Left forelimb (tissue), 1 donor: Measurements from ENCODE around the gene MEGF11.

Experiments
- DNase-seq: peaks from one replicate; pipeline ENCODE4 v3.0.0-alpha.2; 2018; ENCODE audit warnings: low spot score

MEGF11 gene

GRCh38 chr15:66139591-66140207 lies 113.9 kb downstream of the MEGF11 start:
- DNase-seq: no peak

DNA sequence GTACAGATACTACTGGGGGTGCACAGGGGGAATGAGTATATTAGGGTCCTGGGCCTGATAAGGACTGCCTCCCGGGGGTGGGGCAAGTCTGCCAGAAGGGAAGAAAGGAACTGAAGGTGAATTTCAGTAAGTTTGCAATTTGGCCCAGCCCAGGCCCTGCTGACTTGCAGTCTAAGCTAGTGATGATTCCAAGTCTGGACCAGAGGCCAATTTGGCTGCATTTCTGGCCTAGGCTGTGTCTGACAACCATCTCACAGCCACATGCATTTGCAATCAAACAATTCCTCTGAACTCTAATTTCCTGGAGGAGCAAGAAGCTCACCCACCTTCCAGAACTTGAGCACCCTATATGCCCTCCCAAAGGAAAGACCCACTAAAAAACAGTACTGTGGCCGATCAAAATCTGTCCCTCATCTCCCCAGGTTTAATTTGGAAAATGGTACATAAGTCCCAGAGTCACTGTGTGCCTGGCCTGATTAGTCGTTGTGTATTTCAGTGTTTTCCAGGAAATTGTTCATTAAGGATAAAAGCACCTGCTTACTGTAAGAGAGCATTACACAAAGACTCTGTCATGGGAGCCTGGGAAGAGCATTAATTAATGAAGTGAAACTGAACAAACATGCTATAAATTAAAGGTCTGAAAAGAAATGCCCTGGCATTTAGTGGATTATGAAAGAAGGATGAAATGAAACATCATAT lies 114.5 kb downstream of the MEGF11 start:
- DNase-seq: no peak

DNA sequence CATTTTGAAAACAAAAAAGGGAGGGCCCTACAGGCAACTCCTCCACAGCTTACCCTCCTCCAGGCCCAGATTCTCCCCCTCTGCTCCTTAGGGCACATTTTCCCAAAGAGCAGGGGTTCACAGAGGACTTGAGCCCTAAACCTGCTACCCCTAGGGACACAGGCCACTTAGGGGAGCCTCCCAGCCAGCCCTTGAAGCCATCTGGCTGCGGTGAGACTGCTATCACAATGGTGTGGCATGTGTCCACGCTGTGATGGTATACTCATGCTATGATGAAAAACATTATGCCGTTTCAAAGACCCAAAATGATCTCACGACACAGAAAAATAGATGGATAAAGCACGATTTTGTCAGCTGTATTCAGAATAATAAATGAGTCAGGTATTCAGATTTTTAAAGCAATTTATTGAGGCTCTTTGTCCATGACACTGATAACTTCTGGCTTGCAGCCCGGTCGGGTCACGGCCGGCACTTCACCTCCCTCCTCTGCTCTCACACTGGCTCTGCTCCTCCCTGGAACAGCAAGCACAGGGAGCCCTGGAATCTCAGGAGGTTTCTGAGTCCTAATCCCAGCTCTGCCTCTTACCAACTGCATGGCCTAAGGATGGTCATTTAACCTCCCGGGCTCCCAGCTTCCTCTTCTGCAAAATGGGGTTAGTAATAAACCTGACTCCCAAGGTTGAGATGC lies 115.3 kb downstream of the MEGF11 start:
- DNase-seq: no peak

- no peak for DNase-seq
These were observed 116.6 kb downstream of the MEGF11 start for GRCh38 chr15:66136948-66137347.

GRCh38 chr15:66135664-66136063 lies 117.9 kb downstream of the MEGF11 start:
- DNase-seq: no peak

DNA sequence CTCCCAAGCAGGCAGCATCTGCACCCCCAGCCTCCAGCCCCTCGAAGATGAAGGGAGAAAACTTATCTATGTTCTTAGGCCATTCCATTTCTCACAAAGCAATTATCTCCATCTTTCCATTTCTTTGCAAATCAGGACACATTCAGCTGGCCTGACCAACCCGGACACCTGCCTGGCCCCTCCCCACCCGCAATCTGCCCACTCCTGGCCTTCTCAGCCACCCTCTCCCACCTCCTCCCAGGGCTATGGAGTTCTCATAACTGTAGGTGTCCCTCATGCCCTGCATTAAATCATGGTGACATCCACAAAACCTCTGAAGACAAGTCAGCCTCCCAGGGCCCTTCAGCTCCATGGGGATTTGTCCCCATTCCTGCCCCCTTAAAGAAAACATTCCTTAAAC lies 119.3 kb downstream of the MEGF11 start:
- DNase-seq: no peak

GRCh38 chr15:66133247-66133885 lies 120.2 kb downstream of the MEGF11 start:
- DNase-seq: no peak

DNA sequence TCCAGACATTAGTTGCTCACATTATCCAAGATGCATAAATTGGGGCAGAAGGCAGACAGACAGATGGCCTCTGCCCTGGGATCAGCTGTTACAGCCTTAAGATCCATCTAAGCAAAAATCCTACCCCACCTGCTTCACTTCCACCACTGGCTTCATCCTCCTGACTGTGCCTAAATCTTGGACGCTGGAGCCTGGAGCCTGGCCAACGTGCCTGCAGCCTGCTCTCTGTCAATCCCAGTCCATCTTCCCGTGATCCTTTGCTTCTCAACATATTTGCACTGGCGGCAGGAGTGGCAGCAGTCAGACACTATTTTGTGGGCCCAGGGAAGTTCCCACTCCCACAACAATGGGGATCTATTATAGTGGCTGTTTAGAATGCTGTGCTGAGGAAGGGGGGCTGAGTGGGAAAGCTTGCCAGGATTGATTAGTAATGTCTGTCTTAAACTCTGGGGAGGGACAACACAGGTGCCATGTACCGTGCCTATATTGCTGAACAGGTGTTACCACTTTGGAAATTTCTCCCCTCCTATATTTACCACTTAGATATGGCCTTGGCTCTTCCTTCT lies 121.2 kb downstream of the MEGF11 start:
- DNase-seq: no peak

DNA sequence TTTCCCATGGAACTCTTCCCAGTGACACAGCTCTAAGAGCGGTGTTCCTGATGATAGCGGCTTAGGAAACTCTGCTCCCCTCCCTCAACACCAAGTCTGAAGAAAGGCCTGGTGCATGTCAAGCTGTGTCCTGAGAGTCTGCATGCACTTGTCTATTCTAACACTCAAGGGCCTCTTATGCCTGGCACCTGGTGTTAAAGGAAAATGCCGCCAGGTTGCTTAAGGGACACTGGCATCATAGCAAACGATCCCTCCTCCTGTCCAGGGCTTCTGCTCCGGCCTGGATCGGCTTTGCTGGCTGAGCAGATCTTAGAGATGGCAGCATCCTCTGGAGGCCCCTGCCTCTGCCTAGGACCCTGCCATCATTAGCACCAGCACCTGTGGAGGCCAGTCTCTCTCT lies 121.7 kb downstream of the MEGF11 start:
- no peak for DNase-seq

GRCh38 chr15:66131200-66131599 lies 122.3 kb downstream of the MEGF11 start:
- no peak for DNase-seq

DNA sequence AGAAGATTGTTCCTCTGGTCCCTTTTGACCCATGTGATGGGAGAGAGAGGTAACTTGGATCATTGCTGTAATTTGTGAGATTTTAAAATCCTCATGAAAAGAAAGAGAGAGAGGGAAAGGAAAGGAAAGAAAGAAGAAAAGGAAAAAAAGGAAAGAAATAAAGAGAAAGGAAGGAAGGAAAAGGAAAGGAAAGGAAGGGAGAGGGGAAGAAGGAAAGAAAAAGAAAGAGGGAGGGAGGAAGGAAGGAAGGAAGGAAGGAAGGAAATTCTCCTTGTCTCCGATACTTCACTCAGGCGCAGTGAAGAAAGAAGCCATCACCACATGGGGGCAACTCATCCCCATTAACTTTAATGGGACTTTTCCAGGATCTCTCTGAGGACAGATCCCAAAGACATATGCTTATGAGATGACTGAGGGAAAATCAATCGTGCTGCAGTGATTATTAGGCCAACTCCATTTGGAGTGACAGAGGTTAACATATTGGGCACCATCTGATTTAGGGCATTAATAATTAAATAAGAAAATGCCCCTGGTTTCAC lies 123.0 kb downstream of the MEGF11 start:
- DNase-seq: no peak

DNA sequence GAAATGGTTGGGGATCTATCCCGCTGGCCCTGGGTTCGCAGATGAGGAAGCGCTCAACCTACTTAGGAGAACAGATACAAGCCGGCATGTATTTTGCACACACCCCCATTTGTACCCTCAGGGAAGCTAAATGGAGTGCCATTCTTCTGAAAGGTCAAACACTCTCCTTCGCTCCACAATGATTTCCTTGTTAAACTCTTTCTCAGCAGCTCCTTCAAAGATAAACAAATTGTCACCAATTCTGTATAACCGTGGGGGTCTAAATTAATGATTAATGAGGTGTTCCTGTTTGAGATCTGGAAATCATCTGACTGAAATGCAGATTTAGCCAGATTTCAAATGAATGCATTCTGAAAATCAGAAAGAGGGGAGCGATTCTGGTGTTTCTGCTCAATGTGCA lies 124.0 kb downstream of the MEGF11 start:
- no peak for DNase-seq

DNA sequence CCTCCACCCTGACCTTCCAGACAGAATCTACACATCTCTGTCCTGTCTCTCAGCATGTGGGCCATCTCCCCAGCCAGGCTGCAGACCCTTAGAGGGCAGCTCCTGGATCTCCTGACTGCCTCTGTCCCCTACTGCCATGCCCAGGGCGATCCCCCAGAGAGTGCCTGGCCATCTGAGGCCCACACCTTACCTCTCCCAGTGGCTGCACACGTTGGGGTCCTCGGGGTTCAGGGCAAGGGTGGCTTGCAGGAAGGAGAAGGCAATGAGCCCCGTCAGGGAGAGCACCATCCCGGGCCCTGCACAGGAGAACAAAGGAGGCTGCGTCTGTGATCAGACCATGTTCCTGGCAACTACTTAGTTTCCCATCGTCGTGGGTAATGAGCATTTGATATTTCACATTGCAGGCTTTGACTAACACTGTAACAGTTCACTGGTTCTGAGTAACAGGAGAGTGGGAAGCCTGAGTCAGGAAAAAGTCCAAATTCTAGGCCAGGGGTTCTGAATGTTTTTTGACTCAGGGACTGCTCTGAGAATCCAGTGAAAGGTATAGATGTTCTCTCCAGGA lies 125.4 kb downstream of the MEGF11 start:
- DNase-seq: no peak

- DNase-seq: no peak
These were observed 127.1 kb downstream of the MEGF11 start for GRCh38 chr15:66126456-66126855.

- DNase-seq: no peak
These were observed 127.5 kb downstream of the MEGF11 start for GRCh38 chr15:66126031-66126441.

GRCh38 chr15:66124651-66125050 lies 128.9 kb downstream of the MEGF11 start:
- no peak for DNase-seq

DNA sequence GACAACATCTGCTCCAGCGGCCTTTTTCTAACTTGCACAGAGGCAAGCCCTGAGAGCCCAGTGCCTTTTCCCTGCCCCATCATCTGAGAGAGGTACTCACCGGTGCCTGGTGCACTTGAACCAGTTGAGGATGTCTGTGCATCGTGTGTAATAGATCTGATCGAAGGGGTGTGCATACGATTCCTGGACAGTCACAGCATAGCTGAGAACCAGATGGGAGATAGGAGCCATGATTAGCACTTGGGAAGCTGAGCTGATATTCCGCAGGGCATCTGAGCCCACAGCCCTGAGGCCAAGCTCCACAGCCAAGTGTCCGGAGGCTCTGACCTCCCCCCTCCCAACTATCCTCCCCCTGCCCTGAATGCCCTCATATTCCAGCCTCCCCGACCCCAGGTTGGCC lies 129.8 kb downstream of the MEGF11 start:
- DNase-seq: no peak

- DNase-seq: no peak
These were observed 133.1 kb downstream of the MEGF11 start for GRCh38 chr15:66120422-66120821.

DNA sequence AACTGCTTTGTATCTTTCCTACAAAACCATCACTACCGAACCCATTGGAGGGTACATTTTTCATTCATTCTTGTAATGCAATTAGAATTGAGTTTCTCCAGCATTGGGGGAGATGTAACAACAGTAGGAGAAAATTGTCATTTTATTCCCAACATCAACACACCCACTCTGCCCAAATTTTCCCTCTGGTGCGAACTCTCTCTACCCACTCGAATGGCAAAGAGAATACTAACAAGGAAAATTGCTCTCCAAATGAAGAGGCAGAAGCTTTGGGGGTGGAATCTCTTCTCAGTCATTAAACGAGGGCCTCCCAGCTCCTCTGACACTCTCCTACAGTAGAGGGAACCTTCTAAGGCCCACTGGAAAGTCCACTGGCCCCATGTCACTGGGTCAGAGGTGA lies 135.7 kb downstream of the MEGF11 start:
- no peak for DNase-seq

GRCh38 chr15:66115568-66116206 lies 137.9 kb downstream of the MEGF11 start:
- DNase-seq: no peak

DNA sequence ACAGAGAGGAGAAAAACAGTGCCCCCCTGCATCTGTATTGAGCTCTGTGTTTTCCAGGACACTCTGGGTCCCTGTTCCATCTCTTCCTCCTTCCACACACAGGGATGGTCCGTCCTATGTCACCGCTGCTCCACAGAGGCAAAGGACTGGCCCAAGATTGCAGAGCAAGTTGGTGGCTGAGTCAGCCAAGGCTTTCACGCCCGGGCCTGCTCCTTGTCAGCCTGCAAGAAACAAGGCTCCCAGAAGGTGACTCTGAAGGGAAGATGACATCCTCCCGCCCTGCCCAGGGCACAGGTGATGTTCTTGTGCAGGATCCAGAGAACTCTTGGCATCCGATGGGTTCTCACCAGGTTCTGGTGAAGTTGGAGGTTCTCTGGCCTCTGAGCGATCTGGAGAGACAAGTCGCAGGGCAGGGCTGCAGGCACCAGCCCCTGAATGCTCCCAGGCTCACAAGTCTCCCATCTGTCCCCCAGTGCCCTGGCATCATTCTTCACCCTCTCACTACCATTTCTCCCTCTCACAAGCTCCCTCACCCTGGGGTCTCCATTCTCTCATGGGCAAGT lies 138.6 kb downstream of the MEGF11 start:
- no peak for DNase-seq
